Measurements from ENCODE around the gene B4GALNT2. TPM values are rescaled to one million over a fixed set of nuclear protein-coding genes. Genes with fewer than 3 reads are reported as not detected.

The B4GALNT2 gene
- total and polyA plus RNA-seq, 2 of the 8 experiments (the other 6 are each of a cell fraction or from before 2014, with no cell fraction given), result not detected

DNA sequence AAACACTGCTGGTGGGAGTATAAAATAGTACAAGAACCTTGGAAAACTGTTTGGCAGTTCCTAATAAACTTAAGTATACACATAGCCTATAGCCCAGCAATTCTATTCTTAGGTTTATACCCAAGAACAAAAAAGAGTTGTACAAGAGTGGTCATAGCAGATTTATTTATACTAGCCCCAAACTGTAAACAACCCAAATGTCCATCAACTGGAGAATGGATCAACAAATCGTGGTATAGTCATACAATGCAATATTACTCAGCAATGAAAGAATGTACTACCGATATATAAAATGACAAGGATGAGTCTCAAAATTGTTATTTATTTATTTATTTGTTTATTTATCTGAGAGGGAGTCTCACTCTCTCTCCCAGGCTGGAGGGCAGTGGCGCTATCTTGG is 54.7 kb downstream of the B4GALNT2 start:
- H3K4me3 ChIP-seq (ENCODE audit: extremely low read depth in 1 of 4, insufficient read depth in 2 of 4, low read depth in 3 of 4, low read length in 4 of 4), result no peak overlapping the region
- H3K79me2 ChIP-seq (ENCODE audit: control insufficient read depth in 1 of 2, insufficient read depth in 2 of 2, low read length in 2 of 2), result no peaks in the 10 kb centered on the region
- DNase-seq (ENCODE audit: low read depth in 1 of 2, low spot score in 2 of 2) (no peak), FAIRE-seq (no peak)
- no peak overlapping the region for H4K91ac ChIP-seq (replicated peaks; ENCODE audit: insufficient read length, low read length)
- TF ChIP-seq NANOG (IDR thresholded peaks at IDR 0.05; ENCODE audit: insufficient read depth, low read depth, low read length, poor library complexity, severe bottlenecking), result no peak
- TF ChIP-seq TBP (IDR thresholded peaks at IDR 0.05; ENCODE audit: low read depth, low read length), result no peak
- no peak for TF ChIP-seq CHD2 (IDR thresholded peaks at IDR 0.05; ENCODE audit: low read length)
- ChIA-PET CTCF (ENCODE audit: partially characterized antibody) (interaction anchor here (0.6 kb wide), 1 partner anchor 42 kb away, joined by 3 read pairs; no protein-coding TSS in a partner anchor), POLR2A (ENCODE audit: partially characterized antibody) (no interaction called here)
- H2AFZ ChIP-seq (ENCODE audit: low read length), result no peak overlapping the region
- no peak overlapping the region for H4K5ac ChIP-seq (ENCODE audit: insufficient read length, low read depth, low read length)
- H2AK5ac ChIP-seq (ENCODE audit: low read depth, low read length), result no peak overlapping the region
- H4K8ac ChIP-seq (ENCODE audit: extremely low read depth, insufficient read depth, low read length), result no peak overlapping the region
- H3K9ac ChIP-seq (replicated peaks in 1 of 4; ENCODE audit: extremely low read depth in 1 of 4, low read depth in 3 of 4, low read length in 3 of 4), result no peak overlapping the region
- H3K4me1 ChIP-seq (replicated peaks in 1 of 4; ENCODE audit: control insufficient read depth in 3 of 4, insufficient read depth in 4 of 4, low read length in 3 of 4), result no peaks in the 10 kb centered on the region
- H2BK12ac ChIP-seq (ENCODE audit: low read depth, low read length), result no peak overlapping the region
- no peak overlapping the region for H3K4me2 ChIP-seq (ENCODE audit: insufficient read depth in 1 of 2, low read depth in 2 of 2, low read length in 2 of 2)
- no peak overlapping the region for H2BK15ac ChIP-seq (ENCODE audit: low read length)
- peaks cover 4% of the 10 kb centered on the region; the same call in 1 of the 2 replicates for H3K23me2 ChIP-seq (ENCODE audit: low read depth, low read length)
- WGBS, 2 experiments (ENCODE audit: extremely low coverage in 1 of 2, insufficient coverage in 1 of 2, insufficient read length in 1 of 2, insufficient replicate concordance in 2 of 2, low coverage in 1 of 2, low lambda C conversion rate in 2 of 2, missing lambda C conversion rate in 1 of 2), result 91% methylated on average over 3 of the region's 3 CpGs; no CpG with 5 or more reads in 1 of the 2 experiments
- no peak overlapping the region for H3K56ac ChIP-seq (replicated peaks; ENCODE audit: insufficient read length, low read depth, low read length)
- H3K79me1 ChIP-seq (ENCODE audit: low read depth, low read length), result no peaks in the 10 kb centered on the region
- no peak overlapping the region for H3K27ac ChIP-seq (ENCODE audit: low read depth, low read length)
- H2BK20ac ChIP-seq (ENCODE audit: low read length), result no peak overlapping the region
- no peak overlapping the region for H2BK5ac ChIP-seq (ENCODE audit: low read depth, low read length)
- H3K9me3 ChIP-seq (ENCODE audit: insufficient read depth in 2 of 2, low read depth in 1 of 2, low read length in 1 of 2), result peaks cover 0 to 7% of the 10 kb centered on the region in 2 experiments; a peak in 2 of 4 replicates
- no peaks in the 10 kb centered on the region for H4K20me1 ChIP-seq (replicated peaks in 1 of 2; ENCODE audit: control insufficient read depth in 1 of 2, insufficient read depth in 2 of 2, low read length in 2 of 2)
- H3K14ac ChIP-seq (ENCODE audit: insufficient read length), result no peak overlapping the region
- H3K18ac ChIP-seq (ENCODE audit: extremely low read depth, low read length), result no peak overlapping the region
- H3K4ac ChIP-seq (replicated peaks; ENCODE audit: insufficient read length, low read depth, low read length), result no peak overlapping the region
- H3K36me3 ChIP-seq (ENCODE audit: control insufficient read depth in 2 of 4, insufficient read depth in 4 of 4, low read length in 3 of 4), result no peaks in the 10 kb centered on the region
- no peak overlapping the region for H2BK120ac ChIP-seq (replicated peaks; ENCODE audit: low read depth, low read length)
- H3K23ac ChIP-seq (ENCODE audit: insufficient read length), result no peak overlapping the region
- no peaks in the 10 kb centered on the region for H3K27me3 ChIP-seq (replicated peaks in 1 of 4; ENCODE audit: control insufficient read depth in 3 of 4, extremely low read depth in 1 of 4, insufficient read depth in 3 of 4, low read length in 3 of 4)
